Kidney tubule cell (primary cell): ENCODE results near the gene RGS12.
A peak's percentile ranks its signal among the peaks of the same experiment; 100 is the strongest.

ENCODE experiments used
- DNase-seq: peaks from one replicate; pipeline ENCODE4 v3.0.0-alpha.2; 2018; ENCODE audit warnings: low spot score

The RGS12 gene

GRCh38 chr4:3253808-3254207 is 39.0 kb upstream of the RGS12 start:
- no peak for DNase-seq

GRCh38 chr4:3254302-3255131 is 38.3 kb upstream of the RGS12 start:
- no peak for DNase-seq

- DNase-seq, result no peak
Measured at GRCh38 chr4:3255611-3256186, 37.1 kb upstream of the RGS12 start.

- no peak for DNase-seq
Measured at GRCh38 chr4:3256230-3257102, 36.4 kb upstream of the RGS12 start.

GRCh38 chr4:3257103-3257555 is 35.7 kb upstream of the RGS12 start:
- DNase-seq, result peak; percentile 64

- DNase-seq, result peak; percentile 71
Measured at GRCh38 chr4:3257556-3258482, 35.0 kb upstream of the RGS12 start.

- DNase-seq, result no peak
Measured at GRCh38 chr4:3261411-3262207, 31.2 kb upstream of the RGS12 start.

GRCh38 chr4:3262208-3263052 is 30.4 kb upstream of the RGS12 start:
- DNase-seq, result no peak

- no peak for DNase-seq
Measured at GRCh38 chr4:3263053-3263875, 29.6 kb upstream of the RGS12 start.

- DNase-seq, result no peak
Measured at GRCh38 chr4:3263876-3264193, 29.0 kb upstream of the RGS12 start.

GRCh38 chr4:3266076-3266475 is 26.7 kb upstream of the RGS12 start:
- no peak for DNase-seq

GRCh38 chr4:3267576-3268394 is 25.0 kb upstream of the RGS12 start:
- DNase-seq, result no peak

- DNase-seq, result no peak
Measured at GRCh38 chr4:3268395-3269104, 24.3 kb upstream of the RGS12 start.

- no peak for DNase-seq
Measured at GRCh38 chr4:3269105-3269927, 23.5 kb upstream of the RGS12 start.

- DNase-seq, result no peak
Measured at GRCh38 chr4:3269991-3270611, 22.7 kb upstream of the RGS12 start.

GRCh38 chr4:3271131-3271530 is 21.7 kb upstream of the RGS12 start:
- no peak for DNase-seq
